Endometrium (tissue), 2 donors: ENCODE results near the gene PXDN.
"Not testable (repeated sequence)": the region's sequence is repeated elsewhere in the genome, so short reads cannot be mapped to it uniquely, and the experiment has no call there.

Experiments used
- FAIRE-seq: peaks from 2 replicates; lab custom pipeline; 2012; peaks lifted over from hg19 to GRCh38; lab: Jason Lieb, UNC
- donor health status: control.
- donor health status: control.

The PXDN gene

DNA sequence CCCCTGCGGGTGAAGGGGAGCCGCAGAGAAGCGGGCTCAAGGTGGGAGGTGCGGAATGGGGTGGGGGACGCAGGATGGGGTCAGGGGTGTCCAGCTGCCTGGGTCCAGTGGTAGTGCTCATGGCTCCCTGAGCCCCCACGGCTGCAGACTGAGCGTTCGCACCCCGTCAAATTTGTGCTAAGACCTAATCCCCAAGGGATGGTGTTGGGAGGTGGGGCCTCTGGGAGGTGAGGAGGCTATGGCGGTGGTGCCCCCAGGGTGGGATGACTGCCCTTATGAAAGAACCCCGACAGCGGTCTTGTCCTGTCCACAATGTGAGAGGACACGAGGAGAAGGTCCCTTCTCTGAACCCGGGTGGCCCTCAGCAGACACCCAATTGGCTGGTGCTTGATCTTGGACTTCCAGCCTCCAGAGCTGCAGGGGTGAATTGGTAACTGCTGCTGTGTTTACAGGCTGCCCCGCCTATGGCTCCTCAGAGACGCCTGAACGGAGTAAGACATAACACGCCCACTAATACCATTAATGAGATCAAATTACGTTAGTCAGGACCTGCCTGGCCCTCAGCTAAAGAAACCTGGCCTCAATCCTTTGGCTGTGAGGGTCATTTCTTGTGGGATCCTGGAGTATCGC lies 42.6 kb downstream of the PXDN start:
- no peak for FAIRE-seq

DNA sequence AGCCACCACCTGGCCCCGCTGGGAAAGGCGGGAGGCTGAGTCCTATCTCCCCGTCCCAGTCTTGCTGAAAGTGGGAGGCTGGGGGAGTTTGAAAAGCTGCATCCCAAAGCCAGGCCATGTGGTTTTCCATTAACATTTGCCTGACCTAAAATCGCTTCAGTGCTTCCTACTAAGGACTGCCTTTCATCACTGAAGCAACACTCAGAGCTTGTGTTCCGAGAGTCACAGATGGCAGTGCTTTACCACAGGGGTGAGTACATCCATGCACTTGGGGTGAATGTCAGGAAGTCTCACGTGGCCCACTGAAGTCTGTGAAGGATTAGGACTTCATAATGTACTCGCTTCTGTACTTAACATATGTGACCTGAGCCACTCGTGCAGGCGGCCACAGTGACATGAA lies 43.3 kb downstream of the PXDN start:
- FAIRE-seq, result no peak

- not testable (repeated sequence) for FAIRE-seq
Observed at GRCh38 chr2:1700427-1700826, 43.9 kb downstream of the PXDN start.

DNA sequence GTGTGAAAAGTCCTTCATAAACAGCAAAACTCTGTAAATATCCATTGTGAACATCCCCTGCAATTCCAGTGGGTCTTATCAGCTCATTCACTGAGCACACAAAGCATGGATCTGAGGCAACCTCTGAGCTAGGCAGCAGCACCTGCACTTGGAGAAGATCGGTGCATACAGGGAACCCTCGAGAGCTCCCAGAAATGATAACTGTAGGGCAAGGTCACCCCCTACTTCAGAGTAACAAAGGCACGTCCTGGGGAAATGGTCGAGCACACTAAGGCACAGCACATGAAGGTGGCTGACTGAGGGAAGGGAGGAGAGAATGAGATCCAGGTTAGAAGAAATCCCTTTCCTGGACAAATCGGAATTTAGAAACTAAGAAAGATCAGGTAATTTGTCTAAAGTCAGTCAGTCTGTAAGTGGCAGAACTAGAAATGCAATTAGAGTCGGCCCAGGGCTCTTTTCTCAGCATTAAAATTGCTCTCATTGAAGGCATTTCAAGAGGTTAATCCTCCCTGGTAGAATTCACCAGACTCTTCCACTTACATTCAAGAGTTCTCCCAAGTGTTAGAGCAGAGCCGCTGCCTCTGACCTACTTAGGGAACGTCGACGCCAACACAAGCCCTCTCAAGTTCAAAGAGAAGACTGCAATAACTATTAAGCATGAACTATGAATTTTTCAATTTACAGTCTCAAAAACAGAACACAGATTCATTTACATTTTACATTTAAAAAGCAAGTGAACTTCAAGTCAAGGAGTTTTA lies 45.9 kb downstream of the PXDN start:
- FAIRE-seq, result no peak

DNA sequence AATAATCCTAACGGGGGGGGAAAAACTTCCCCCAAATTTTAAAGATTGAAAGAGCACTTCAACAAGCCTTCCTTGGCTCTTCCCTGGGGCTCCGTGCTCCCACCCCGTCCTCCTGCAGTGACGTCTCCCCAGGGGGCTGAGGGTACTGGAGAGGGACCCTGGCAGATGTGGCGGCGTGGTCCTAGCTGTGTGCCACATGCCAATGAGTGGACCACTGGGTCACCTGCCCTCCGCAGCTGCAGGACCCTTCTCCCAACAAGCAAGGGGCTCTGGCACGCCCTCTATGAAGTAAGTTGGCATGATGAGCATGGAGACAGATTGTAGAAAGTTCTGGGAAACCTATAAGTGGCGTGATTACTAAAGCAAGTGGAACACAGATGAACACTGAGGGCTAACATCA lies 46.7 kb downstream of the PXDN start:
- no peak for FAIRE-seq

DNA sequence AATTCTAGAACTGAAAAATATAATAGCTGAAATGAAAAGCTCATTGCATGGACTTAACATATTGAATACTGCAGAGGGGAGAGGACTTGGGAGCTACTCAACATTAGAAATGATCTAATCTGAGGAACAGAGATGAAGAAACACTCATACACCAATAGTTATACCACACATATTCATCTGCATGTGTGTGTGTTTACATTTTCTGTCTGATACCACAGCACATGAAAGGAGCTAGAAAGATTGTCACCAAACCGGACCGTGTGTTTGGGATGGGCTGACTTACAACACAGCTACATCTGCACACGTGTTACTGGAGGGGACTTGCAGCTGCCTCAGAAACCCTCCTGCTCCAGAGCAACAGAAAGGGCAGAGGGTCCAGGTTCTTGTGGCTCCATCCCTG lies 47.8 kb downstream of the PXDN start:
- FAIRE-seq, result no peak

DNA sequence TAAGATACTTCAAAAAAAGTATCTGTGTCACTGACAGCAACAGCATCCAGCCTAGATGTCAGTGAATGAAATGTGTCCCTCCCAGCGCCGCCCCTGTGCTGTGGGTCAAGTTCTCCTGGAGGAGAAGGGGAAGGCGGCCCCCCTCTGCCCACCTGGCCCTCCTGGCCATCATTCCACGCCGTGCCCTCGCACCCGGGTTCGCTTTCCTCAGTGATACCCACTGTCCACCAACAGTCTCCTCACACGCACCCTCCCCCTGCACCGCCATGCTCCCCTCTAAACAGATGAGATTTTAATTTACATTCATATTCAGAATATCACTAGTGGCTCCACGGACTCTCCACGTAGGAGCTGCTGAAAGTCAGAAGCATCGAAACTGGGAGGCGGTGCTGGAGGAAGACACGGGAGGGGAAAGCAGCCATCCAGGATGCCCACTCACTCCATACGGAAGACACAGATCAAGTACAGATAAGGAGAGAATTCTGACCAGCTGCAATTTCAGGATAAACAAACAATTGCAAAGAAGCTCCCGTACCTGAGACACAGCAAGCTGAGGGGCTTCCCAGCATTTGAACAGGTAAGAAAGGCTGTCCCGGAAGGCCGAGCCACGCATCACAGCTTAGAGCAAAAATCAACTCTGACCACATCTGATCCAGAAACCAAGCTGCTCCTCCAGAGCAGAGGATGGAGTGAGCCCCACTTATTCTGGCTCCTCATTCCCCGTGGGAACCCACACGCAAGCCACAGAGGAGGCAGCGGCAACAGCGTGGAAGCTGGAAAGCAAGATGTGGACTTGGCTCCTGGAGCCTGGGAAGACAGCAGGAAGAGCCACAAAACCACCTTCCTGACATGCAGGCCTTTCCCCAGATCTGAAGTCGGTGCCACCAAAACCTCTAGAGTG lies 49.7 kb downstream of the PXDN start:
- no peak for FAIRE-seq

DNA sequence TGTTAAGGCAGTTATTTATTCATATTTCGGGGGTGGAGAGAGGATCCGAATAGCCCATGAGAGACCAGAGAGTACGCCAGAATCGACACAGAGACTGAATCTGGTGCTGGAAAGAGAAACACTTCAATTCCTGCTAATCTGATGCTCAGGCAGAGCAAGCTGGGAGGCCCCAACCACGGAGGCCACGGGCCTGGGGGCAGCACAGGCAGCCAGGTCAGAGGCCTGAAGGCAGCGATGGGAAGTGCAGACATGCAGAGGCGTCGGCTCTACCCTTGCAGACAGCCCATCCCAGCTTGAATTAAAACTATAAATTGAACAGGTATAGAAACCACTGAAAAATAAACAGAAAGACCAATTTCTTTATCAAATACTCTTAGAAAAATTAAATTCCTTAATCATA lies 50.6 kb downstream of the PXDN start:
- FAIRE-seq, result no peak

DNA sequence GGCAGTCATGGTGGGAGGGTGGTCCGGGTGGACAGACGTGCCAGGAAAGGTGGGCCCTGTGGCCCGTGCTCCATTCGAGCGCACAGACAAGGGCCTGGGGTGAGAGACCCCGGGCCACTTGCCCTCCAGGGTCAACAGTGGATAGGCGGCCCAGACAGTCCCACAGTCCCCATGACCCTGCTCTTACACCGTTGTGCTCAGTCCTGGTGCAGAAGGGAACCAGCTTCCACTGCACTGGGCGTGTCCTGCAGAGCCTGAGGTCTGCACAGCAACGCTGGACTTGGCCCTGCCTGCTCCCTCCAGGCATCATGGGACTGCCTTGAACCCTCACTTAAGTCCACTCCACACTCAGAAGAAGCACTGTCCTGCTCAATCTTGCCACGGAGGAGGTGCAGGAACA lies 52.0 kb downstream of the PXDN start:
- FAIRE-seq, result no peak

DNA sequence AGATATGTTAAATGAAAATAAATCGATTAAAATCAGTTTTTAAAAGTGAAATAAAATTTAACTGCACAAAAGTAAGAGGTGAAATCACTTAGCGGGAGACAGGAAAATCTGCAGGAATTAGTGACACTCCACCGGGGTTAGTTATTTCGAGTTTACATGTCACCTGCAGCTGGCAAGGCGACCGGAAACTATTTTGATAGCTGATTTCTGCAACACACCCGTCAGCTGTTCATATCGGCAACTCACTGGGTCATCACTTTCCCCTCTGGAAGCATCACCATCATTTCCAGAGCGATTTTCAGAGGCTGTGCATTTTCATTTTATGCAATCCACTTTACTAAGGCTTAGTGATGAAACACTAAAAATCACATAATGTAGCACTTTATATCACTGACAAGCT lies 52.9 kb downstream of the PXDN start:
- FAIRE-seq, result no peak

- no peak for FAIRE-seq
Observed at GRCh38 chr2:1690056-1690775, 54.1 kb downstream of the PXDN start.

DNA sequence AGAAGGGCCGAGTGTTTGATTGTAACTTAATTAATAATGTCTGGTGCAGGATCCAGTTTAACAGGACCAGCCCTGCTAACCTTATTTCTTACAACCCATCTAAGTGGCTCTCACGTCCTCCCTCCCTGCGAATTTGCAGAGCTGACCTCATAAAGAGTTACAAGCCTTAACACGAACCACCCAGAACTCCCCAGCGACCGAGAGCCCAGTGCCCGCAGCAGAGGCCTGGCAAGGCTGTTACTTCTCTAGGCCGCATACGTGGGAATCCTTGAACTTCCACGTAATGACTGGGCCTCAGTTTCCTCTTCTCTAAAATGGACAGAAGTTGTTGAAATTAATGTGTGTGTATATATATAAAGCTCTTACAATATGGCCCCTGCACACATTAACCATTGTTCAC lies 55.5 kb downstream of the PXDN start:
- no peak for FAIRE-seq

- no peak for FAIRE-seq
Observed at GRCh38 chr2:1688161-1688560, 56.2 kb downstream of the PXDN start.

GRCh38 chr2:1687254-1687653 lies 57.1 kb downstream of the PXDN start:
- FAIRE-seq, result no peak

- FAIRE-seq, result no peak
Observed at GRCh38 chr2:1686784-1687105, 57.6 kb downstream of the PXDN start.

GRCh38 chr2:1685957-1686783 lies 58.1 kb downstream of the PXDN start:
- no peak for FAIRE-seq

DNA sequence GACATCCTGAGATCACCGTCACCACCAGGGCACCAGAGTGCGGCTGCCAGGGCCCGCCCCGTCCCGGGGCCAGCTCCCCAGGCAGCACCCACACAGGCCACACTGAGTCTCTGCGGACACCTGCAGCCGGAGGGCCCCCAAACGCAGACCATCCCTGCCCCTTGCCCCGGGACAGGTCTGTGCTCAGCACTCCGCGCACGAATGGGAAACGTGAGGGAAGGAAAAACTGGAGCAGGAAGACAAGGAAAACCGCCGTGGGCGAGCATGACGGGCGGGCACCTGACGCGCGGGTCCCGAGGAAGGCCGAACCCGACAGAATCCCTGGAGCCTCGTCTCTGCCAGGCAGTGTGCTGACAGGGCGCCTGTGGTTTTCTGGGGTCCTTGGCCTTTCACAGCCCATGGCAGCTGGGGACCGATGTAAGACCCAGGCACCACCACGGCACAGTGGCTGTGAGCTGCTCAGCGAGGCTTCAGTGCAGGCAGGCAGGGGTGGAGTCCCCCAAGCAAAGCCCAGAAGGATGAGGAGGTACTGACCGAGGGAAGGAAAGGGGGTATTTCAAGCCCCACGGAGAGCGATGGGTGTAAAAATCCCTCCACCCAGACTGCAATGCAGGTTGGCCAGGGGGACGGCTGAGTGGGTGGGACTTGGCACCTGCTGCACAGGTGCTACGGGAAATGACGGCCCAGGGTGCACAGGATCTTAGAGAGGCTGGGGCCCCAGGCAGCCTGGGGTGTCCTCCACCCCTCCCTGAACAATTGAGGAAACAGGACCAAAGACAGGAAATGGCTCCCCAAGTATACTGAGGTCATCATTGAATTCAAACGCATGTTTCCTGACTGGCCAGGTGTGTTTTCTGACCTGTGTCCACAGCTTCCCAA lies 59.0 kb downstream of the PXDN start:
- FAIRE-seq, result no peak

DNA sequence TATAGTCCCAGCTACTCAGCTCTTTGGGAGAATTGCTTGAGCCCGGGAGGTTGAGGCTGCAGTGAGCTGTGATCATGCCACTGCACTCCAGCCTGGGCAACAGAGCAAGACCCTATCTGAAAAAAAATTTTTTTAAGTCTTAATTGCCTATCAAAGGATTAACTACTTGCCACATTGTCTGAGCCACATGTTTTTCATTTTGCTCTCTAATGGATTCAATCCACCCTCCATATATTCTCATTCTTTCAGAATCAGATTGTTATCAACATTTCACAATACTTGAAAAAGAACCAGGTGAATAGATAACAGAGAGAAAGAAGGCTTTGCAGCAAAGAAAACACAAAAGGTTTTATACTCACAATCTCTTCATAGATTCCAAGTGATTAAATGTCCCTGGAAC lies 61.0 kb downstream of the PXDN start:
- no peak for FAIRE-seq

- FAIRE-seq, result no peak
Observed at GRCh38 chr2:1682181-1682440, 62.2 kb downstream of the PXDN start.

- no peak for FAIRE-seq
Observed at GRCh38 chr2:1681323-1682180, 62.8 kb downstream of the PXDN start.
